ENCODE results near the gene OSBPL8. TPM values are rescaled to one million over a fixed set of nuclear protein-coding genes. Genes with fewer than 3 reads are reported as not detected.

The OSBPL8 gene
- total and polyA plus RNA-seq, 2 of the 8 experiments (the other 6 are each of a cell fraction or from before 2014, with no cell fraction given): 10.9 to 81.1 TPM

DNA sequence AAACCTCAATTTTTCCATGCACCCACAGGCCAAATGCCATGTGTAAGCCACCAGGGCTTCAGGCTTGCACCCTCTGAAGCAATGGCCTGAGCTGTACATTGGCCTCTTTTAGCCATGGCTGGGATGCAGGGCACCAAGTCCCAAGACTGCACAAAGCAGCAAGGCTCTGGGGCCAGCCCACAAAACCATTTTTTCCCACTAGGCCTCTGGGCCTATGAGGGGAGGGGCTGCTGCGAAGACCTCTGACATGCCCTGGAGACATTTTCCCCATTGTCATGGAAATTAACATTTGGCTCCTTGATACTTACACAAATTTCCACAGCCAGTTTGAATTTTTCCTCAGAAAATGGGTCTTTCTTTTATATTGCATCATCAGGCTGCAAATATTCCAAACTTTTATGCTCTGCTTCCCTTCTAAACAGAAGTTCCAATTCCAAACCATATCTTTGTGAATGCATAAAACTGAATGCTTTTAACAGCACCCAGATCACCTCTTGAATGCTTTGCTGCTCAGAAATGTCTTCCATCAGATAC is 14.3 kb upstream of the OSBPL8 start:
- Histone ChIP-seq H3K4me1 (replicated peaks in 1 of 4; ENCODE audit: control insufficient read depth in 3 of 4, insufficient read depth in 4 of 4, low read length in 3 of 4) (no peaks in the 10 kb centered on the region), H2AFZ (ENCODE audit: low read length) (no peak overlapping the region), H2BK15ac (ENCODE audit: low read length) (no peak overlapping the region), H3K27me3 (replicated peaks in 1 of 4; ENCODE audit: control insufficient read depth in 3 of 4, extremely low read depth in 1 of 4, insufficient read depth in 3 of 4, low read length in 3 of 4) (no peaks in the 10 kb centered on the region), H3K4me3 (ENCODE audit: extremely low read depth in 1 of 4, insufficient read depth in 2 of 4, low read depth in 3 of 4, low read length in 4 of 4) (no peak overlapping the region), H3K36me3 (ENCODE audit: control insufficient read depth in 2 of 4, insufficient read depth in 4 of 4, low read length in 3 of 4) (no peaks in the 10 kb centered on the region), H3K4me2 (ENCODE audit: insufficient read depth in 1 of 2, low read depth in 2 of 2, low read length in 2 of 2) (no peak overlapping the region), H3K18ac (ENCODE audit: extremely low read depth, low read length) (no peak overlapping the region), H2BK5ac (ENCODE audit: low read depth, low read length) (no peak overlapping the region), H2BK12ac (ENCODE audit: low read depth, low read length) (no peak overlapping the region), H2AK5ac (ENCODE audit: low read depth, low read length) (no peak overlapping the region), H3K9ac (replicated peaks in 1 of 4; ENCODE audit: extremely low read depth in 1 of 4, low read depth in 3 of 4, low read length in 3 of 4) (no peak overlapping the region), H4K91ac (replicated peaks; ENCODE audit: insufficient read length, low read length) (no peak overlapping the region), H3K14ac (ENCODE audit: insufficient read length) (no peak overlapping the region), H3K4ac (replicated peaks; ENCODE audit: insufficient read length, low read depth, low read length) (no peak overlapping the region), H4K5ac (ENCODE audit: insufficient read length, low read depth, low read length) (no peak overlapping the region), H3K9me3 (ENCODE audit: insufficient read depth in 2 of 2, low read depth in 1 of 2, low read length in 1 of 2) (peaks cover 8 to 9% of the 10 kb centered on the region in 2 experiments; a peak in 1 of 4 replicates), H2BK120ac (replicated peaks; ENCODE audit: low read depth, low read length) (no peak overlapping the region), H3K23me2 (ENCODE audit: low read depth, low read length) (no peaks in the 10 kb centered on the region), H4K20me1 (replicated peaks in 1 of 2; ENCODE audit: control insufficient read depth in 1 of 2, insufficient read depth in 2 of 2, low read length in 2 of 2) (no peaks in the 10 kb centered on the region), H3K79me1 (ENCODE audit: low read depth, low read length) (no peaks in the 10 kb centered on the region), H3K56ac (replicated peaks; ENCODE audit: insufficient read length, low read depth, low read length) (no peak overlapping the region), H3K23ac (ENCODE audit: insufficient read length) (no peak overlapping the region), H3K27ac (ENCODE audit: low read depth, low read length) (no peak overlapping the region), H4K8ac (ENCODE audit: extremely low read depth, insufficient read depth, low read length) (no peak overlapping the region), H2BK20ac (ENCODE audit: low read length) (no peak overlapping the region), H3K79me2 (ENCODE audit: control insufficient read depth in 1 of 2, insufficient read depth in 2 of 2, low read length in 2 of 2) (no peaks in the 10 kb centered on the region)
- ChIA-PET CTCF (ENCODE audit: partially characterized antibody) (interaction anchor here (0.9 kb wide), 1 partner anchor 1573 kb away, joined by 4 read pairs; no protein-coding TSS in a partner anchor), POLR2A (ENCODE audit: partially characterized antibody) (no interaction called here)
- TF ChIP-seq FOSL1 (IDR thresholded peaks at IDR 0.05; ENCODE audit: insufficient read depth, low read depth, low read length) (no peak), EZH2 (IDR thresholded peaks at IDR 0.05; ENCODE audit: low read depth, low read length, severe bottlenecking) (no peak), SRF (IDR thresholded peaks at IDR 0.05; ENCODE audit: low read depth, low read length) (no peak), SP1 (IDR thresholded peaks at IDR 0.05; ENCODE audit: low read depth, low read length) (no peak), CTBP2 (IDR thresholded peaks at IDR 0.05; ENCODE audit: borderline replicate concordance, insufficient read depth, insufficient read length, low read length) (no peak), BRCA1 (IDR thresholded peaks at IDR 0.05; ENCODE audit: low read depth, low read length) (no peak), POLR2A (IDR thresholded peaks at IDR 0.05; ENCODE audit: control extremely low read depth in 1 of 2, low read depth in 2 of 2, low read length in 2 of 2) (no peak), SIX5 (IDR thresholded peaks at IDR 0.05; ENCODE audit: low read depth, low read length) (no peak), POLR2AphosphoS5 (IDR thresholded peaks at IDR 0.05; ENCODE audit: low read depth, low read length) (no peak), TAF7 (optimal IDR thresholded peaks at IDR 0.05; ENCODE audit: borderline replicate concordance, low read depth, low read length) (no peak), RBBP5 (IDR thresholded peaks at IDR 0.05; ENCODE audit: borderline replicate concordance, low read depth, low read length) (no peak)
- TF ChIP-seq, protein P1, sequence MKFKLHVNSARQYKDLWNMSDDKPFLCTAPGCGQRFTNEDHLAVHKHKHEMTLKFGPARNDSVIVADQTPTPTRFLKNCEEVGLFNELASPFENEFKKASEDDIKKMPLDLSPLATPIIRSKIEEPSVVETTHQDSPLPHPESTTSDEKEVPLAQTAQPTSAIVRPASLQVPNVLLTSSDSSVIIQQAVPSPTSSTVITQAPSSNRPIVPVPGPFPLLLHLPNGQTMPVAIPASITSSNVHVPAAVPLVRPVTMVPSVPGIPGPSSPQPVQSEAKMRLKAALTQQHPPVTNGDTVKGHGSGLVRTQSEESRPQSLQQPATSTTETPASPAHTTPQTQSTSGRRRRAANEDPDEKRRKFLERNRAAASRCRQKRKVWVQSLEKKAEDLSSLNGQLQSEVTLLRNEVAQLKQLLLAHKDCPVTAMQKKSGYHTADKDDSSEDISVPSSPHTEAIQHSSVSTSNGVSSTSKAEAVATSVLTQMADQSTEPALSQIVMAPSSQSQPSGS (IDR thresholded peaks at IDR 0.05; ENCODE audit: low read length): no peak
- FAIRE-seq (no peak), DNase-seq (ENCODE audit: low read depth in 1 of 2, low spot score in 2 of 2) (no peak)
- 91% methylated on average over 1 of the region's 1 CpG; no CpG with 5 or more reads in 1 of the 2 experiments for WGBS, 2 experiments (ENCODE audit: extremely low coverage in 1 of 2, insufficient coverage in 1 of 2, insufficient read length in 1 of 2, insufficient replicate concordance in 2 of 2, low coverage in 1 of 2, low lambda C conversion rate in 2 of 2, missing lambda C conversion rate in 1 of 2)

All from H1 (cell line).